Mesenchymal stem cell (in vitro differentiated cells and primary cell): ENCODE results near the gene PRRX1.

Experiments
- DNase-seq: peaks from one replicate; pipeline ENCODE4 v3.0.0-alpha.2; 2013
- H2AFZ ChIP-seq: one replicate; pipeline ENCODE4 v1.6.1; 2013; ENCODE audit warnings: low read depth, mild to moderate bottlenecking, control low read depth, inconsistent platforms, low read length, moderate library complexity
- H2AK5ac ChIP-seq: 2 replicates; pipeline ENCODE4 v1.6.1; 2013; ENCODE audit warnings: low read length, moderate library complexity, mild to moderate bottlenecking, inconsistent platforms; ENCODE audit not compliant: severe bottlenecking
- H2BK120ac ChIP-seq: one replicate; pipeline ENCODE4 v1.6.1; 2013; ENCODE audit warnings: low read depth, mild to moderate bottlenecking, inconsistent platforms, low read length, moderate library complexity
- H2BK12ac ChIP-seq, 2 experiments: one replicate each; pipeline ENCODE4 v1.6.1; 2013; ENCODE audit warnings: inconsistent platforms in 2 of 2, low read length in 2 of 2, mild to moderate bottlenecking in 2 of 2, moderate library complexity in 2 of 2, control low read depth in 1 of 2
- H2BK15ac ChIP-seq: one replicate; pipeline ENCODE4 v1.6.1; 2013; ENCODE audit warnings: mild to moderate bottlenecking, low read depth, inconsistent platforms; ENCODE audit not compliant: poor library complexity, severe bottlenecking
- H2BK5ac ChIP-seq: 2 replicates; pipeline ENCODE4 v1.6.1; 2013; ENCODE audit warnings: low read depth, mild to moderate bottlenecking, low read length, control low read depth, inconsistent platforms; ENCODE audit not compliant: poor library complexity, severe bottlenecking
- H3K14ac ChIP-seq, 2 experiments: one replicate each; pipeline ENCODE4 v1.6.1; 2013; ENCODE audit warnings: inconsistent platforms in 2 of 2, low read length in 2 of 2, control low read depth in 1 of 2, mild to moderate bottlenecking in 1 of 2, moderate library complexity in 1 of 2
- H3K18ac ChIP-seq, 2 experiments: one replicate each; pipeline ENCODE4 v1.6.1; 2013; ENCODE audit warnings: inconsistent platforms in 2 of 2, low read length in 2 of 2, control low read depth in 1 of 2, low read depth in 1 of 2, mild to moderate bottlenecking in 1 of 2
- H3K23ac ChIP-seq, 2 experiments: one replicate each; pipeline ENCODE4 v1.6.1; 2013; ENCODE audit warnings: inconsistent platforms in 2 of 2, low read length in 2 of 2, mild to moderate bottlenecking in 2 of 2, moderate library complexity in 2 of 2, control low read depth in 1 of 2
- H3K27ac ChIP-seq: 2 replicates; pipeline ENCODE4 v1.5.1; 2013; ENCODE audit warnings: mild to moderate bottlenecking, moderate library complexity, low read length, control low read depth, inconsistent platforms; ENCODE audit not compliant: poor library complexity, severe bottlenecking
- H3K27me3 ChIP-seq, 2 experiments: 2 replicates each; pipeline versions ENCODE4 v1.6.1 to v1.7.0; 2013; ENCODE audit warnings: low read length in 2 of 2, mild to moderate bottlenecking in 2 of 2, moderate library complexity in 2 of 2, control low read depth in 1 of 2, inconsistent platforms in 1 of 2; ENCODE audit not compliant: control insufficient read depth in 1 of 2, insufficient read depth in 1 of 2
- H3K36me3 ChIP-seq, 2 experiments: 2 replicates each; pipeline versions ENCODE4 v1.6.1 to v1.7.0; 2013; ENCODE audit warnings: low read length in 2 of 2, control low read depth in 1 of 2, inconsistent platforms in 1 of 2, low read depth in 1 of 2, mild to moderate bottlenecking in 1 of 2; ENCODE audit not compliant: insufficient read depth in 2 of 2, control insufficient read depth in 1 of 2
- H3K4ac ChIP-seq, 2 experiments: one replicate each; pipeline ENCODE4 v1.6.1; 2013; ENCODE audit warnings: inconsistent platforms in 2 of 2, low read length in 2 of 2, mild to moderate bottlenecking in 2 of 2, moderate library complexity in 2 of 2, control low read depth in 1 of 2, low read depth in 1 of 2
- H3K4me1 ChIP-seq: 2 replicates; pipeline ENCODE4 v1.6.1; 2013; ENCODE audit warnings: low read depth, low read length, control low read depth; ENCODE audit not compliant: control insufficient read depth, insufficient read depth
- H3K4me2 ChIP-seq: 2 replicates; pipeline ENCODE4 v1.6.1; 2013; ENCODE audit warnings: low read length, mild to moderate bottlenecking, inconsistent platforms; ENCODE audit not compliant: poor library complexity, severe bottlenecking
- H3K4me3 ChIP-seq, 2 experiments: 2 replicates each; pipeline versions ENCODE4 v1.5.1 to v1.7.0; 2013; ENCODE audit warnings: low read length in 2 of 2, mild to moderate bottlenecking in 2 of 2, control low read depth in 1 of 2, low read depth in 1 of 2; ENCODE audit not compliant: insufficient read depth in 1 of 2
- H3K79me1 ChIP-seq: replicated peaks from 2 replicates; pipeline ENCODE4 v1.6.1; 2013; ENCODE audit warnings: mild to moderate bottlenecking, control low read depth, low read length, inconsistent platforms; ENCODE audit not compliant: poor library complexity, severe bottlenecking
- H3K9ac ChIP-seq: 2 replicates; pipeline ENCODE4 v1.7.0; 2013; ENCODE audit warnings: mild to moderate bottlenecking, low read length, moderate library complexity
- H3K9me3 ChIP-seq: 2 replicates; pipeline ENCODE4 v1.7.0; 2013; ENCODE audit warnings: mild to moderate bottlenecking, low read length; ENCODE audit not compliant: control insufficient read depth
- H4K8ac ChIP-seq: one replicate; pipeline ENCODE4 v1.6.1; 2013; ENCODE audit warnings: inconsistent platforms, mild to moderate bottlenecking, low read length, moderate library complexity
- H4K91ac ChIP-seq: one replicate; pipeline ENCODE4 v1.6.1; 2013; ENCODE audit warnings: mild to moderate bottlenecking, low read length, inconsistent platforms
- WGBS: methylation state at CpG from one replicate; pipeline ENCODE4 v1.1.7; 2013; ENCODE audit warnings: mixed read lengths; 5-methylcytosine and 5-hydroxymethylcytosine counted together

PRRX1 gene

GRCh38 chr1:170698301-170699275 is 34.7 kb downstream of the PRRX1 start:
- Histone ChIP-seq H2BK12ac (no peak overlapping the region), H3K36me3 (peaks cover 0 to 80% of the 10 kb centered on the region in 2 experiments), H2BK120ac (no peak overlapping the region), H3K18ac (peak overlapping the region in 1 of 2 experiments; percentile 16), H3K9ac (peak overlapping the region; percentile 76), H2AK5ac (no peak overlapping the region), H4K91ac (no peak overlapping the region), H2BK15ac (no peak overlapping the region), H3K79me1 (no peaks in the 10 kb centered on the region), H3K4me2 (no peak overlapping the region), H3K23ac (no peak overlapping the region), H3K4ac (no peak overlapping the region), H3K4me3 (peak overlapping the region in 1 of 2 experiments; percentile 55), H2BK5ac (no peak overlapping the region), H3K27ac (no peak overlapping the region), H2AFZ (no peak overlapping the region), H3K27me3 (no peaks in the 10 kb centered on the region), H4K8ac (no peak overlapping the region), H3K14ac (no peak overlapping the region), H3K4me1 (no peaks in the 10 kb centered on the region), H3K9me3 (no peaks in the 10 kb centered on the region)
- 77% methylated on average over 9 of the region's 11 CpGs for WGBS
- no peak for DNase-seq

GRCh38 chr1:170699696-170700095 is 35.8 kb downstream of the PRRX1 start:
- no peak for DNase-seq
- no peak overlapping the region for H2BK12ac ChIP-seq
- no peak overlapping the region for H2BK15ac ChIP-seq
- H3K14ac ChIP-seq: no peak overlapping the region
- no peak overlapping the region for H3K18ac ChIP-seq
- no peaks in the 10 kb centered on the region for H3K79me1 ChIP-seq
- H2BK5ac ChIP-seq: no peak overlapping the region
- H3K9ac ChIP-seq: peak overlapping the region; percentile 76
- no peaks in the 10 kb centered on the region for H3K9me3 ChIP-seq
- H3K4me3 ChIP-seq: peak overlapping the region in 1 of 2 experiments; percentile 48
- H4K91ac ChIP-seq: no peak overlapping the region
- no peaks in the 10 kb centered on the region for H3K4me1 ChIP-seq
- no peak overlapping the region for H2AFZ ChIP-seq
- H3K27me3 ChIP-seq: no peaks in the 10 kb centered on the region
- H4K8ac ChIP-seq: no peak overlapping the region
- no peak overlapping the region for H3K27ac ChIP-seq
- no peak overlapping the region for H2BK120ac ChIP-seq
- H3K36me3 ChIP-seq: peaks cover 0 to 78% of the 10 kb centered on the region in 2 experiments
- no peak overlapping the region for H3K4me2 ChIP-seq
- H3K23ac ChIP-seq: no peak overlapping the region
- WGBS: 98% methylated on average over 7 of the region's 8 CpGs
- H3K4ac ChIP-seq: no peak overlapping the region
- no peak overlapping the region for H2AK5ac ChIP-seq

GRCh38 chr1:170700842-170701615 is 37.1 kb downstream of the PRRX1 start:
- Histone ChIP-seq H2AFZ (no peak overlapping the region), H3K23ac (no peak overlapping the region), H3K18ac (peak overlapping the region in 1 of 2 experiments; percentile 38), H3K4ac (no peak overlapping the region), H3K27me3 (no peaks in the 10 kb centered on the region), H3K27ac (no peak overlapping the region), H3K79me1 (no peaks in the 10 kb centered on the region), H3K4me2 (no peak overlapping the region), H4K91ac (no peak overlapping the region), H2BK120ac (no peak overlapping the region), H2BK5ac (no peak overlapping the region), H2BK12ac (no peak overlapping the region), H3K9me3 (no peaks in the 10 kb centered on the region), H3K9ac (peak overlapping the region; percentile 76), H2AK5ac (no peak overlapping the region), H3K4me3 (peak overlapping the region in 1 of 2 experiments; percentile 48), H3K36me3 (peaks cover 0 to 75% of the 10 kb centered on the region in 2 experiments), H2BK15ac (no peak overlapping the region), H4K8ac (no peak overlapping the region), H3K4me1 (no peaks in the 10 kb centered on the region), H3K14ac (no peak overlapping the region)
- peak; percentile 64 for DNase-seq
- 73% methylated on average over 1 of the region's 1 CpG for WGBS

- Histone ChIP-seq H2BK15ac (no peak overlapping the region), H2AFZ (no peak overlapping the region), H3K27ac (no peak overlapping the region), H4K91ac (no peak overlapping the region), H2BK5ac (no peak overlapping the region), H3K79me1 (no peaks in the 10 kb centered on the region), H2BK120ac (no peak overlapping the region), H3K9me3 (no peaks in the 10 kb centered on the region), H3K14ac (no peak overlapping the region), H3K4me1 (peaks cover 3% of the 10 kb centered on the region), H3K4me3 (peak overlapping the region in 1 of 2 experiments; percentile 24), H2BK12ac (no peak overlapping the region), H4K8ac (no peak overlapping the region), H3K36me3 (peaks cover 0 to 74% of the 10 kb centered on the region in 2 experiments), H3K4ac (no peak overlapping the region), H3K4me2 (no peak overlapping the region), H3K18ac (no peak overlapping the region), H3K27me3 (no peaks in the 10 kb centered on the region), H2AK5ac (no peak overlapping the region), H3K9ac (peak overlapping the region; percentile 32), H3K23ac (no peak overlapping the region)
- WGBS: 93% methylated on average over 11 of the region's 12 CpGs
- DNase-seq: no peak
These were observed 38.0 kb downstream of the PRRX1 start for GRCh38 chr1:170701962-170702361.
